Astrocyte of the cerebellum (primary cell): ENCODE measurements around the gene DMRT3.

ENCODE experiments used
- DNase-seq: peaks from one replicate; pipeline ENCODE4 v3.0.0-alpha.2; 2011; ENCODE audit warnings: low read depth
- H3K4me3 ChIP-seq: 2 replicates; pipeline ENCODE4 v1.5.1; 2011; ENCODE audit warnings: mild to moderate bottlenecking, low read depth, low read length, moderate library complexity
- in situ Hi-C: cut with HindIII; loops from 2 replicates; pipeline ENCODE4 v1.10.0; 2017; ENCODE audit warnings: low sequenced_read_pairs
- TF ChIP-seq, protein P1 (sequence below): IDR thresholded peaks from 2 replicates; pipeline ENCODE4 v1.5.1; 2012; ENCODE audit warnings: low read length, low read depth, moderate library complexity, mild to moderate bottlenecking; ENCODE audit errors: missing control alignments

DMRT3 gene

DNA sequence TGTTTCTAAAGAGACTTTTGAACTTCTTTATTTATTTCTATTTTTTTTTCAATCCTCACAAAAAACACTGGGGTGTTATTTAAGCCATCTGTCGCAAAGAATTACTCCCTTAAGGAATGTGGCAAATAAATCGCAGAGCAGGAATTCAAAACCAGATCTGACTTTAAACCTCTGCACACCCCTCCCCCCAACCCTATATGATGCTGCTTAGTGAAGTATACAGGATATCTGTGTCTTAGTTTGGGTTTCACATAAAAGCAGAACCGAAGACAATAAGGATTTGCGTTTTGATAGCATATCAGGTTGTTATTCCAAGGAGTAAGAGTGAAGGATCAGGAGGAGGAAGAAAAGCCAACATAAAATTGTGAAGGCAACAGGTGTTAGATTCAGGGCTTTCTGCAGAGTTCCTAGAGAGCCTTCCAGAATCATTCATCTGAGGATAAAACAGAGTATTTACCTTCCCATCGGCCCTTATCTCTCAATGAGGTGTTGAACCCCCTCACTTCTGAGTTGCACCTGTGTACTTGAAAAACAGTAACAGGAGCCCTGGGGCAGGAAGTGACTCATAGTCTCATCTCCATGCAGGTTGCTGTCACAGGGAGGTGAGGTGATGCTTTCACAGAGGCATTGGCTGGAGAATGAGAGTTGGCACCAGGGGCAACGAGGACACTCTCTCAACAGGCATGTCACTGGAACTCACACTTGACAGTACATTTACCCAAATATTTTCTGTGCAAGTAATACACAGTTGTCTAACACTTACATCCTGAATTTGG, 33.5 kb upstream of the DMRT3 start:
- TF ChIP-seq, protein P1, sequence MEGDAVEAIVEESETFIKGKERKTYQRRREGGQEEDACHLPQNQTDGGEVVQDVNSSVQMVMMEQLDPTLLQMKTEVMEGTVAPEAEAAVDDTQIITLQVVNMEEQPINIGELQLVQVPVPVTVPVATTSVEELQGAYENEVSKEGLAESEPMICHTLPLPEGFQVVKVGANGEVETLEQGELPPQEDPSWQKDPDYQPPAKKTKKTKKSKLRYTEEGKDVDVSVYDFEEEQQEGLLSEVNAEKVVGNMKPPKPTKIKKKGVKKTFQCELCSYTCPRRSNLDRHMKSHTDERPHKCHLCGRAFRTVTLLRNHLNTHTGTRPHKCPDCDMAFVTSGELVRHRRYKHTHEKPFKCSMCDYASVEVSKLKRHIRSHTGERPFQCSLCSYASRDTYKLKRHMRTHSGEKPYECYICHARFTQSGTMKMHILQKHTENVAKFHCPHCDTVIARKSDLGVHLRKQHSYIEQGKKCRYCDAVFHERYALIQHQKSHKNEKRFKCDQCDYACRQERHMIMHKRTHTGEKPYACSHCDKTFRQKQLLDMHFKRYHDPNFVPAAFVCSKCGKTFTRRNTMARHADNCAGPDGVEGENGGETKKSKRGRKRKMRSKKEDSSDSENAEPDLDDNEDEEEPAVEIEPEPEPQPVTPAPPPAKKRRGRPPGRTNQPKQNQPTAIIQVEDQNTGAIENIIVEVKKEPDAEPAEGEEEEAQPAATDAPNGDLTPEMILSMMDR, result no peak
- no peak for DNase-seq
- no peak overlapping the region for H3K4me3 ChIP-seq
- in situ Hi-C loops, result loop anchor here (5.0 kb wide), 1 partner anchor 66 kb away; no protein-coding TSS in a partner anchor

GRCh38 chr9:947985-948384, 28.5 kb upstream of the DMRT3 start:
- in situ Hi-C loops, result no loop called here
- TF ChIP-seq, protein P1, result no peak
- no peak for DNase-seq
- no peak overlapping the region for H3K4me3 ChIP-seq

DNA sequence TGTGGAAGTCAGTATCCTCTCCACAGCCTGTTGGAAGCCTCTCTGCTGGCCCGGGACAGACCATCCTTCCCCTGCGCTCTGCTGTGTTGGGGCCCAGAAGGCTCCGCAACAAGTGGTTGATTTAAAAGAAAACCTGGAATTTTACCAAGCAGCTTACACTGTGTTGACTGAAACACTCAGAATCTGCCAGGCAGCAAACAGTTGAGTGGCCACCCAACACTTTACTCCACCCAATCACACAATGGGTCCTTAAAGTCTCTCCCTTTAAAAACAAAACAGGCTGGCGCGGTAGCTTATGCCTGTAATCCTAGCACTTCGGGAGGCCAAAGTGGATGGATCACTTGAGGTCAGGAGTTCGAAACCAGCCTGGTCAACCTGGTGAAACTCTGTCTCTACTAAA, 28.0 kb upstream of the DMRT3 start:
- no peak overlapping the region for H3K4me3 ChIP-seq
- DNase-seq, result no peak
- in situ Hi-C loops, result no loop called here
- TF ChIP-seq, protein P1, result no peak

GRCh38 chr9:950139-950538, 26.3 kb upstream of the DMRT3 start:
- no peak for DNase-seq
- no peak overlapping the region for H3K4me3 ChIP-seq
- in situ Hi-C loops, result no loop called here
- TF ChIP-seq, protein P1, result no peak

- no peak for DNase-seq
- in situ Hi-C loops, result no loop called here
- H3K4me3 ChIP-seq, result no peak overlapping the region
- TF ChIP-seq, protein P1, result no peak
Measured at GRCh38 chr9:952546-952945, 23.9 kb upstream of the DMRT3 start.

DNA sequence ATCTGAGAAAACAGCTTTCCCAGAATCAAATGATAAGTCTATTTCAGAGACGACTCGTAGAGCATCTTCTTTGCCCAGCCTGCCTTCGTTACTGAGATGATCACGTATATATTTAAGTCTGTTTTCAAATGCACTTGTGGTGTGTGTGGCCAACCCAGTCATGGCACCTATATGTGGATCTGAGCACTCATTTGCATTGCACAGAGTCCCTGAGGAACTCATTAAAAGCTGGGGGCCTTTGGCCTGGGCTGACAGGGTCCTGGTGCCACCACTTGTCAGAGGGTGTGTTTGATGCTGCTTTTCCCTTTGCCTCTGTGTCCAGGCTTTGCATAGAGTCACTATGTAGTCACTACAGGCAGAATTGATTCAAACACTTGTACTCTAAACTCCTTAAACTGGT, 17.4 kb upstream of the DMRT3 start:
- no peak for DNase-seq
- H3K4me3 ChIP-seq, result no peak overlapping the region
- in situ Hi-C loops, result no loop called here
- TF ChIP-seq, protein P1, result no peak
